SK-N-SH treated with all-trans-retinoic acid at 6 μM for 48 hours (cell line): ENCODE measurements around the gene IFT81.
A peak's percentile ranks its signal among the peaks of the same experiment; 100 is the strongest.

Experiments used
- ATAC-seq: fragments of 200-7000 bp; cut with Tn5 transposase; 3 replicates; pipeline ENCODE4 v1.9.1; 2020; ENCODE audit warnings: mild to moderate bottlenecking, moderate library complexity
- ARNTL ChIP-seq: fragments of 450-650 bp; formaldehyde crosslinking; IDR thresholded peaks from 2 replicates; pipeline ENCODE4 v1.5.0; 2020; ENCODE audit warnings: low read depth, mild to moderate bottlenecking, moderate library complexity, borderline replicate concordance
- BACH2 ChIP-seq: fragments of 250-450 bp; sonication (Bioruptor Pico); IDR thresholded peaks from 2 replicates; pipeline ENCODE4 v1.9.0; 2021; ENCODE audit warnings: mild to moderate bottlenecking, borderline replicate concordance
- CREB5 ChIP-seq: fragments of 250-450 bp; sonication (Bioruptor Pico); IDR thresholded peaks from 2 replicates; pipeline ENCODE4 v1.5.1; 2020; ENCODE audit warnings: low read depth, mild to moderate bottlenecking, moderate library complexity
- CSDC2 ChIP-seq: fragments of 250-450 bp; sonication (Bioruptor Pico); IDR thresholded peaks from 2 replicates; pipeline ENCODE4 v1.5.0; 2020; ENCODE audit warnings: mild to moderate bottlenecking, moderate library complexity
- ESRRG ChIP-seq: fragments of 250-450 bp; sonication (Bioruptor Pico); IDR thresholded peaks from 2 replicates; pipeline ENCODE4 v1.6.1; 2021; ENCODE audit warnings: mild to moderate bottlenecking
- GLIS3 ChIP-seq: fragments of 250-450 bp; sonication (Bioruptor Pico); IDR thresholded peaks from 2 replicates; pipeline ENCODE4 v1.5.0; 2020; ENCODE audit warnings: mild to moderate bottlenecking, moderate library complexity
- ISL1 ChIP-seq: fragments of 250-450 bp; sonication (Bioruptor Pico); IDR thresholded peaks from 2 replicates; pipeline ENCODE4 v2.1.2; 2022; ENCODE audit warnings: mild to moderate bottlenecking, moderate library complexity
- OSR1 ChIP-seq: fragments of 250-450 bp; sonication (Bioruptor Pico); IDR thresholded peaks from 2 replicates; pipeline ENCODE4 v1.8.0; 2022; ENCODE audit warnings: moderate library complexity, mild to moderate bottlenecking, inconsistent platforms
- PATZ1 ChIP-seq: fragments of 250-450 bp; sonication (Bioruptor Pico); IDR thresholded peaks from 2 replicates; pipeline ENCODE4 v1.8.0; 2020; ENCODE audit warnings: mild to moderate bottlenecking, moderate library complexity, borderline replicate concordance
- POU6F1 ChIP-seq: fragments of 250-450 bp; sonication (Bioruptor Pico); IDR thresholded peaks from 2 replicates; pipeline ENCODE4 v1.8.0; 2021; ENCODE audit warnings: low read depth, mild to moderate bottlenecking, moderate library complexity, borderline replicate concordance
- PPARA ChIP-seq: fragments of 250-450 bp; sonication (Bioruptor Pico); IDR thresholded peaks from 2 replicates; pipeline ENCODE4 v1.5.0; 2020; ENCODE audit warnings: mild to moderate bottlenecking, borderline replicate concordance
- RARB ChIP-seq: fragments of 250-450 bp; sonication (Bioruptor Pico); IDR thresholded peaks from 2 replicates; pipeline ENCODE4 v1.8.0; 2021; ENCODE audit warnings: mild to moderate bottlenecking, moderate library complexity
- SNAI2 ChIP-seq: fragments of 250-450 bp; sonication (Bioruptor Pico); IDR thresholded peaks from 2 replicates; pipeline ENCODE4 v1.5.0; 2020; ENCODE audit warnings: mild to moderate bottlenecking, moderate library complexity
- TCF4 ChIP-seq: fragments of 250-450 bp; sonication (Bioruptor Pico); IDR thresholded peaks from 2 replicates; pipeline ENCODE4 v1.8.0; 2021; ENCODE audit warnings: mild to moderate bottlenecking, moderate library complexity, borderline replicate concordance
- TOX ChIP-seq: fragments of 250-450 bp; sonication (Bioruptor Pico); IDR thresholded peaks from 2 replicates; pipeline ENCODE4 v1.8.0; 2021; ENCODE audit warnings: mild to moderate bottlenecking, moderate library complexity, borderline replicate concordance
- TSHZ2 ChIP-seq: fragments of 250-450 bp; sonication (Bioruptor Pico); IDR thresholded peaks from 2 replicates; pipeline ENCODE4 v1.5.0; 2020; ENCODE audit warnings: mild to moderate bottlenecking, moderate library complexity
- ZFP3 ChIP-seq: fragments of 250-450 bp; sonication (Bioruptor Pico); IDR thresholded peaks from 2 replicates; pipeline ENCODE4 v1.5.0; 2020; ENCODE audit warnings: mild to moderate bottlenecking, moderate library complexity
- ZFP30 ChIP-seq: fragments of 450-650 bp; formaldehyde crosslinking; IDR thresholded peaks from 2 replicates; pipeline ENCODE4 v1.5.0; 2022; ENCODE audit warnings: mild to moderate bottlenecking, moderate library complexity
- ZNF565 ChIP-seq: fragments of 450-650 bp; formaldehyde crosslinking; conservative IDR thresholded peaks from 2 replicates; pipeline ENCODE4 v1.5.0; 2020; ENCODE audit warnings: low read depth, mild to moderate bottlenecking, moderate library complexity
- ZNF70 ChIP-seq: fragments of 450-650 bp; formaldehyde crosslinking; IDR thresholded peaks from 2 replicates; pipeline ENCODE4 v1.5.0; 2020; ENCODE audit warnings: mild to moderate bottlenecking, moderate library complexity
- ZNF8 ChIP-seq: fragments of 450-650 bp; formaldehyde crosslinking; IDR thresholded peaks from 2 replicates; pipeline ENCODE4 v1.5.0; 2020; ENCODE audit warnings: mild to moderate bottlenecking, moderate library complexity

IFT81 gene

GRCh38 chr12:110157539-110157938, 33.4 kb downstream of the IFT81 start:
- no peak for ATAC-seq

GRCh38 chr12:110159671-110160245, 35.6 kb downstream of the IFT81 start:
- ATAC-seq, result no peak
- TF ChIP-seq TOX (CRISPR knock-in tag), result no peak
- TF ChIP-seq ESRRG (CRISPR knock-in tag), result no peak
- no peak for TF ChIP-seq TCF4
- no peak for TF ChIP-seq ZNF565 (CRISPR knock-in tag)
- TF ChIP-seq PPARA (CRISPR knock-in tag), result no peak
- no peak for TF ChIP-seq PATZ1
- TF ChIP-seq GLIS3 (CRISPR knock-in tag), result no peak
- TF ChIP-seq BACH2 (CRISPR knock-in tag), result no peak
- no peak for TF ChIP-seq TSHZ2 (CRISPR knock-in tag)
- no peak for TF ChIP-seq CREB5
- no peak for TF ChIP-seq RARB (CRISPR knock-in tag)
- TF ChIP-seq ZNF70 (CRISPR knock-in tag), result no peak
- TF ChIP-seq POU6F1 (CRISPR knock-in tag), result no peak
- TF ChIP-seq SNAI2 (CRISPR knock-in tag), result no peak

More at GRCh38 chr12:110157539-110157938, 33.4 kb downstream of the IFT81 start:
- peak; percentile 49 for TF ChIP-seq ZFP30 (CRISPR knock-in tag)
- TF ChIP-seq ISL1 (CRISPR knock-in tag), result no peak

- TF ChIP-seq ZNF8 (CRISPR knock-in tag), result no peak
- no peak for TF ChIP-seq ESRRG (CRISPR knock-in tag)
- no peak for TF ChIP-seq ARNTL (CRISPR knock-in tag)
- no peak for TF ChIP-seq CREB5
- ATAC-seq, result no peak
Measured at GRCh38 chr12:110165540-110166159, 41.5 kb downstream of the IFT81 start.

GRCh38 chr12:110168732-110169455, 44.7 kb downstream of the IFT81 start:
- no peak for ATAC-seq
- TF ChIP-seq ZFP30 (CRISPR knock-in tag) (no peak), ESRRG (CRISPR knock-in tag) (no peak), ZNF70 (CRISPR knock-in tag) (no peak), ZFP3 (CRISPR knock-in tag) (no peak), GLIS3 (CRISPR knock-in tag) (no peak), OSR1 (CRISPR knock-in tag) (no peak), BACH2 (CRISPR knock-in tag) (no peak), ISL1 (CRISPR knock-in tag) (no peak), TSHZ2 (CRISPR knock-in tag) (no peak), CREB5 (no peak), ZNF565 (CRISPR knock-in tag) (no peak), CSDC2 (CRISPR knock-in tag) (no peak)
